ENCODE results near the gene NCKAP1. TPM values are rescaled to one million over a fixed set of nuclear protein-coding genes. Genes with fewer than 3 reads are reported as not detected.

NCKAP1 gene
- total RNA-seq, 1 donor, result 167 TPM

DNA sequence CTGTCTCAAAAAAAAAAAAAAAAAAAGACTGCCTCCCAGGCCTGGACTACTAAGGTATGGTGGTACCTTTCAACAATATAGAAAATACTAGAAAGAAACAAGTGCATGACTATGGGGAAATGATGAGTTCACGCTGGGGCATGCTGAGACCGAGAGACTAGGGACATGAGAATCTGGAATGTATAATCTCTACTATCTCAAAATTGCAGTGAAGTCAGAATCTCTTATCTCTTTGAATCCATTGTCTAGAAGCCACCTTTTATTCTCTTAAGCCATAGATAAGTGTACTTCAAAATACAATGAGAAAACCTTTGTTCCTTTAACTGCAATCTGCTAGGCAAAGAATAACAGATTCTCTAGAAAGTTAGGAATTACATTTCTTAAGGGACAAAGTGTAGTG is 177.4 kb downstream of the NCKAP1 start:
- no peak overlapping the region for H3K4me3 ChIP-seq (ENCODE audit: low read depth, low read length)
- TF ChIP-seq, protein P1, sequence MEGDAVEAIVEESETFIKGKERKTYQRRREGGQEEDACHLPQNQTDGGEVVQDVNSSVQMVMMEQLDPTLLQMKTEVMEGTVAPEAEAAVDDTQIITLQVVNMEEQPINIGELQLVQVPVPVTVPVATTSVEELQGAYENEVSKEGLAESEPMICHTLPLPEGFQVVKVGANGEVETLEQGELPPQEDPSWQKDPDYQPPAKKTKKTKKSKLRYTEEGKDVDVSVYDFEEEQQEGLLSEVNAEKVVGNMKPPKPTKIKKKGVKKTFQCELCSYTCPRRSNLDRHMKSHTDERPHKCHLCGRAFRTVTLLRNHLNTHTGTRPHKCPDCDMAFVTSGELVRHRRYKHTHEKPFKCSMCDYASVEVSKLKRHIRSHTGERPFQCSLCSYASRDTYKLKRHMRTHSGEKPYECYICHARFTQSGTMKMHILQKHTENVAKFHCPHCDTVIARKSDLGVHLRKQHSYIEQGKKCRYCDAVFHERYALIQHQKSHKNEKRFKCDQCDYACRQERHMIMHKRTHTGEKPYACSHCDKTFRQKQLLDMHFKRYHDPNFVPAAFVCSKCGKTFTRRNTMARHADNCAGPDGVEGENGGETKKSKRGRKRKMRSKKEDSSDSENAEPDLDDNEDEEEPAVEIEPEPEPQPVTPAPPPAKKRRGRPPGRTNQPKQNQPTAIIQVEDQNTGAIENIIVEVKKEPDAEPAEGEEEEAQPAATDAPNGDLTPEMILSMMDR (IDR thresholded peaks at IDR 0.05; ENCODE audit: insufficient read depth, low read length), result no peak
- no peak for DNase-seq (ENCODE audit: low read depth)

Small RNA genes within 50 kb of the gene (small RNA-seq; reads per million reads assigned to genes)
- gene RF00019, result not detected
- not detected for gene RF00599
- gene RNU6-1122P, result not detected

Other genes with a start within 250 kb of the NCKAP1 start
- gene FRZB, start 171.8 kb downstream of the NCKAP1 start, total RNA-seq (ENCODE audit: low replicate concordance), result 0.08 and 0.18 TPM in 2 replicates
- gene DUSP19, start 40.3 kb upstream of the NCKAP1 start, total RNA-seq (ENCODE audit: low replicate concordance), result 1.6 and 4.8 TPM in 2 replicates
- gene NUP35, start 86.0 kb upstream of the NCKAP1 start, total RNA-seq (ENCODE audit: low replicate concordance), result 4.4 and 22.3 TPM in 2 replicates